ENCODE results near the gene RGS9BP.
"Not testable (repeated sequence)": the region's sequence is repeated elsewhere in the genome, so short reads cannot be mapped to it uniquely, and the experiment has no call there.

The RGS9BP gene

DNA sequence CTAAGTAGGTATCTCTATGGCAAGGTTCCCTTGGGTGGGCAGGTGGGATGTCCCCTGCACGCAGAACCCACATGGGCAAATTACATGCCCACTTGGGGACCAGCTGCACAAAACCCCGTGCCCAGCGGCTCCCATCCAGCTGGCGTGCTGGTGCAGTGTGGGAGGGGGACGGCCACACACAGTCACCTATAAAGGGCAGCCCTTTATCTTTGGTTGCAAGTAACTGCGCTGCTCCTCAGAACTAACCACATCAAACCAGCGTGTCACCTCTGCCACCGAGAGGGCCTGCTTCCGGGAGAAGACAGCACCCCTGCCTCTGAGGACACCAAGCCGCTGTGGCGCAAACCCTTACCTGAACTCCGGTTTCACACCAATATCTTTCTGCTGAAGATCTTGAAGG is 32.9 kb upstream of the RGS9BP start:
- TF ChIP-seq CTCF (IDR thresholded peaks at IDR 0.05; ENCODE audit: borderline replicate concordance, insufficient read depth, low read depth, low read length) = no peak
- no peak overlapping the region for H3K4me3 ChIP-seq (ENCODE audit: low read depth, low read length)

GRCh38 chr19:32646556-32646955 is 29.1 kb upstream of the RGS9BP start:
- TF ChIP-seq CTCF (IDR thresholded peaks at IDR 0.05; ENCODE audit: borderline replicate concordance, insufficient read depth, low read depth, low read length) = no peak
- H3K4me3 ChIP-seq (ENCODE audit: low read depth, low read length) = no peak overlapping the region

DNA sequence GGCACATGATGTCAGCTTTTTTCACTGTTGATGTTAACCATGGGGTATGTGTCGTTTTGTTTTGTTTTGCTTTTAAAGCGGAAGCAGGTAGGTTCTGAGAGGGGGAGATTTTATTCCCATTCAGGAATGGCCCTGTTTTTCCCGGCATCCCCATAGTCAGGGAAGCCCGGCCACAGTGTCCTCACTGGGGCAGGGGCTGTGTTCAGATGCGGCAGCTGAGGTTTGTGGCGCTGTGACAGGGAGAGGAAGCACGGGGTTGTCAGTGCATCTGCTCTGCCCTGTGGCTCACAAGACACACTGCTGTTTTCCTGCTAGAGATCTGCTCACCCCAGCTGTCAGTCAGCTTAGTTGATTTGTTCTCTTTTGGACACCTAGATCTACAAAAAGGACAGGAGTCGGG is 28.3 kb upstream of the RGS9BP start:
- no peak overlapping the region for H3K4me3 ChIP-seq (ENCODE audit: low read depth, low read length)

DNA sequence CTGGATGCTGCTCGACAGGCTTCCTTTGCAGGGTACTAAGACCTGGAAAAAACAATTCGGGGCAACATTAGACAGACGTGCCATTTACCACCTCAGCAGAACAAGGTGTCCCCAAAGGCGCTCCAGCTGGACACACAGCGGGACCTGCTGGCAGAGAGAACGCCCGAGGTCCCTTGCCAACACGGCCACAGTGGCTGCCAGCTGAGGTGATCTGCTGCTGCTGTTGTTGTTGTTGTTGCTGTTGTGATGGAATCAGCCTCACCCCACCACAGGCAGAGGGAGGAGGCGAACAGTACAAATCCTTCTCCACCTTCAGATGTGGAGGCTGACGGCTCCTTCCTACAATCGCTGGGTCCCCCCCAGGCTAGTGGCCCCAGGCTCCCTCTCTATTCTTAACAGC is 25.9 kb upstream of the RGS9BP start:
- no peak overlapping the region for H3K4me3 ChIP-seq (ENCODE audit: low read depth, low read length)
- TF ChIP-seq CTCF (IDR thresholded peaks at IDR 0.05; ENCODE audit: borderline replicate concordance, insufficient read depth, low read depth, low read length) = no peak

More for the DNA sequence above, 28.3 kb upstream of the RGS9BP start:
- TF ChIP-seq CTCF (IDR thresholded peaks at IDR 0.05; ENCODE audit: borderline replicate concordance, insufficient read depth, low read depth, low read length) = no peak

DNA sequence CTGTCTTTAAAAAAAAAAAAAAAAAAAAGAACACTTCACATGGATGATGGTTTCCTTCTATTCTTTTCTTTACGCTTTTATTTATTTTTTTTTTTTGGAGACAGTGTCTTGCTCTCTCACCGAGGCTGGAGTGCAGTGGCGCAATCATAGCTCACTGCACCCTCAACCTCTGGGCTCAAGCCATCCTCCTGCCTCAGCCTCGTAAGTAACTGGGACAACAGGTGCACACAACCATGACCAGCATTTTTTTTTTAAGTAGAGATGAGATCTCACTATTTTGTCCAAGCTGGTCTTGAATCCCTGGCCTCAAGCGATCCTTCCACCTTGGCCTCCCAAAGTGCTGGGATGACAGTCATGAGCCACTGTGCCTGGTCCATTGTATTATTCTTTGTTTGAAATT is 25.0 kb upstream of the RGS9BP start:
- H3K4me3 ChIP-seq (ENCODE audit: low read depth, low read length) = no peak overlapping the region
- TF ChIP-seq CTCF (IDR thresholded peaks at IDR 0.05; ENCODE audit: borderline replicate concordance, insufficient read depth, low read depth, low read length) = no peak

DNA sequence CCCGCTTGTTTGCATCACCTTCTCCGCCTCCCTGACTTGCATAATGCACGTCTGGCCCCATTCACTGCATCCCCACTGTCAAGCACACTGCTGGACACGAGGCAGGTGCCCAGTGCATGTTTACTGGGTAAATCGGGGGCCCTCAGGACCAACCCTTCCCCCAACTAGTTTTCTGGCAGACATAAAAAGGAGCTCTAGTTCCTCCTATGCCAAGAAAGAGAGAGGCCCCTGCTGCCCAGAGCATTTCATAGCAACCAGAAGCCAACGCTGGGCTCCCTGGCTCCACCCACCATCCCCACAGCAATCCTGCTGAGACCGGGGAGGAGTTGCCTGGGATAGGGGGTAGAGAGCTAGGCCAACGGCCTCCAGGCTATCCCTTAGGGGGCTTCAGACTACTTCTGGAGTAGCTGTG is 23.9 kb upstream of the RGS9BP start:
- H3K4me3 ChIP-seq (ENCODE audit: low read depth, low read length) = no peak overlapping the region
- no peak for TF ChIP-seq CTCF (IDR thresholded peaks at IDR 0.05; ENCODE audit: borderline replicate concordance, insufficient read depth, low read depth, low read length)

- H3K4me3 ChIP-seq (ENCODE audit: low read depth, low read length) = not testable (repeated sequence)
Measured at GRCh38 chr19:32652331-32652730, 23.3 kb upstream of the RGS9BP start.
